GM21526 (cell line): Measurements from ENCODE around the gene TRAPPC13.
"Not testable (repeated sequence)": the region's sequence is repeated elsewhere in the genome, so short reads cannot be mapped to it uniquely, and the experiment has no call there.

ENCODE experiments used
- ATAC-seq: cut with Tn5 transposase; IDR thresholded peaks from one replicate; pipeline ENCODE4 v1.9.1; 2021; ENCODE audit warnings: moderate library complexity; ENCODE audit not compliant: unreplicated experiment, low FRiP score

TRAPPC13 gene

GRCh38 chr5:65674749-65675148 lies 49.9 kb downstream of the TRAPPC13 start:
- no peak for ATAC-seq

DNA sequence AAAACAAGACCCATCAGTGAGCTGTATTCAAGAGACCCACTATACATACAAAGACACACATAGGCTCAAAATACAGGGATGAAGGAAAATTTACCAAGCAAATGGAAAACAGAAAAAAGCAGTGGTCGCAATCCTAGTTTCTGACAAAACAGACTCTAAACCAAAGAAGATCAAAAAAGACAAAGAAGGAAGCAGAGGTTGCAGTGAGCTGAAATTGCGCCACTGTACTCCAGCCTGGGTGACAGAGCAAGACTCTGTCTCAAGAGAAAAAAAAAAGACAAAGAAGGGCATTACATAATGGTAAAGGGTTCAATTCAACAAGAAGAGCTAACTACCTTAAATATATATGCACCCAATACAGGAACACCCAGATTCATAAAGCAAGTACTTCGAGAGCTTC lies 51.2 kb downstream of the TRAPPC13 start:
- not testable (repeated sequence) for ATAC-seq

DNA sequence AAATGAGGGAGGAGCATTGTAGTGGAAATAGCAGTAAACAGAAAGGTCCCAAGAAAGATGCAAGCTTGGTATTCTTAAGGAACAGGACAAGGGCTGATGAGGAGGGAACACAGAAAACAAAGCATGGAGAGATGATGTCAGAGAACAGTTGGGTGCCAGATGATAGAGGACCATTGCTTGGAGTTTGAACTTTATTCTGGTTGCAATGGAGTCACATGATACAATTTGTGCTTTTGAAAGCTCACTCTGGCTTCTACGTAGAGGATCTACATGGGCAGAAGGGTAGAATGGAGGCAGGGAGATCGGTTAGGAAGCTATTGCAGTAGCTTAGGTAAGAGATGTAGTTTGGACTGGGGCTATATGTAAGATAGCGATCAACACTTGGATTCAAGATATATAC lies 57.3 kb downstream of the TRAPPC13 start:
- no peak for ATAC-seq

GRCh38 chr5:65693121-65693520 lies 68.3 kb downstream of the TRAPPC13 start:
- no peak for ATAC-seq

GRCh38 chr5:65695162-65695755 lies 70.4 kb downstream of the TRAPPC13 start:
- ATAC-seq, result no peak

- no peak for ATAC-seq
Measured at GRCh38 chr5:65695896-65696295, 71.1 kb downstream of the TRAPPC13 start.

DNA sequence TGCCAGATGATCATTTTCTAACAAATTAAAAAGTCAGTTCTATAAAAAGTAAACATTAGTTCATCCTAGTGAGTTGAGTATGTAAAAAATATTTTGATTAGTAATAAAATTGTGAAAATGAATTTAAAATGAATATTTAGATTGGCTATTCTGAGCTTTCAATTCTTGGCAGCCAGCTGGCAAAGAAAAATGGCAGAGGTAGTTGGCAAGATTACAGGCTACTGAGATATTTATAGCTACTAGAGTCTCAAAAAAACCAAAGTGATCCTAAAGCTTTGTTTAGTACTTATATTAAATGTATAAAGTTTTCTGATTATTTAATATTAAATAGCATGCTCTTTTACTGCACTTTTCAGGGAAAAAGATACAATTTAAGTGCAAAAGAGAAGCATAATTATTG lies 72.1 kb downstream of the TRAPPC13 start:
- ATAC-seq, result no peak

DNA sequence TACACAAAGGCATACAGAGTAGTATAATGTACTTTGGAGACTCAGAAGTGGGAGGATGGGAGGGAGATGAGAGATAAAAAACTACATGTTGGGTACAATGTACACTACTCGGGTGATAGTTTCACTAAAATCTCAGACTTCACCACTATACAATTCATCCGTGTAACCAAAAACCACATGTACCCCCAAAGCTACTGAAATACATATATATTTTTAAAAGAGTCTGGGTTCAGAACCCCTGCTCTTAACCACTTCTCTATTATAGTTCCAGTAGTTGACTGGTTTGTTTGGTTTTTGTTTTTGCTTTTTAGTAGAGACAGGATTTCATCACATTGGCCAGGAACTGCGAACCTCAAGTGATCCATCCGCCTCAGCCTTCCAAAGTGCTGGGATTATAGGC lies 74.5 kb downstream of the TRAPPC13 start:
- no peak for ATAC-seq

DNA sequence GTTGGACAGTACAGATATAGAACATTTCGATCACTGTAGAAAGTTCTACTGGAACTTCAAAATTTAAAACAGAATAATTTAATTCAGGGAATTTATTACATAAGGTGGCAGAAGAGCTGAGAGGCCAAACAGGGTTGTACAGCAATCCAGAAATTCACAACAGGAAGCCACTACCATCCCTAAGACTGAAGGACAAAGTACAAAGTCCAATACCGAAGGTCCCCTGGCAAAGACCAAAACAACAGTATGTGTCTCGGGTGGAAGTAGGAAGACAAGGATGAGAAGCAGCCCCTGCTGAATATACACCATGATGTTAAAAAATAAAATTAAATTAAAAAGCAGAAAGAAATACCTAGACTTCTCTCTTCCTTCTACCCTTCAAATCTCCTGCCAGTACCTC lies 77.2 kb downstream of the TRAPPC13 start:
- no peak for ATAC-seq

DNA sequence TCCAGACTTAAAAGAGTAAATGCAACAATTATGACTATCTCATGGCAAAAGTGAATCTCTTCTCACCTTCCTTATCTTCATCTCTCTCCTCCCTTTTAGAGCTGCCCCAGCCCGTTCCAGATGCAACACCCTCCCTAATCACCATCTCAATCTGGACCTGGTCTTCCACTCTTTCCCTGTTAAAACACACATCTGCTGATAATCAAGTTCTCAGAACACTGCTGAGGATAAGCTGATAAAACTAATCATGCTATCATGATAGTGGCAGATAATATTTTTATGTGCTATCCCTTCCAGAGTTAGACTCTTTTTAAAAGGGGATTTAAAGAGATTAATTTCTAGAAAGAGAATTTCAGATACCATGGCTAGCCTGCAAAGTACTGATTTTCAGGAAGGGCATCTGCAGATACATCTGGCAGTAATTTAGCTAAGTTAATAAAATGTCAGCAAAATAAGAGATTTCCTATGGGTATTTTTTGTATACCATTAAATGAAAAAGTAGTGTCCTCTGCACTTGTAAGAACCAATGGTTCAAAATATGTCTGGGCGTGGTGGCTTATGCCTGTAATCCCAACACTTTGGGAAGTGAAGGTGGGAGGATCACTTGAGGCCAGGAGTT lies 79.9 kb downstream of the TRAPPC13 start:
- no peak for ATAC-seq

GRCh38 chr5:65707663-65708062 lies 82.8 kb downstream of the TRAPPC13 start:
- ATAC-seq, result no peak

- no peak for ATAC-seq
Measured at GRCh38 chr5:65708145-65708544, 83.3 kb downstream of the TRAPPC13 start.
